Fibroblast of the conjunctiva (primary cell): Measurements from ENCODE around the gene DPYSL4.

ENCODE experiments used
- DNase-seq: peaks from one replicate; pipeline ENCODE4 v3.0.0-alpha.2; 2010; ENCODE audit warnings: low read depth

DPYSL4 gene

GRCh38 chr10:132186488-132187429 lies at the start of gene DPYSL4:
Gene DPYSL4, plus strand, starts transcription at chr10:132186948. Its CDS starts 116 bp downstream, at chr10:132187064.
- DNase-seq: no peak

- DNase-seq: no peak
Measured at GRCh38 chr10:132137111-132138072, 49.4 kb upstream of the DPYSL4 start.

GRCh38 chr10:132138133-132138532 lies 48.6 kb upstream of the DPYSL4 start:
- DNase-seq: no peak

DNA sequence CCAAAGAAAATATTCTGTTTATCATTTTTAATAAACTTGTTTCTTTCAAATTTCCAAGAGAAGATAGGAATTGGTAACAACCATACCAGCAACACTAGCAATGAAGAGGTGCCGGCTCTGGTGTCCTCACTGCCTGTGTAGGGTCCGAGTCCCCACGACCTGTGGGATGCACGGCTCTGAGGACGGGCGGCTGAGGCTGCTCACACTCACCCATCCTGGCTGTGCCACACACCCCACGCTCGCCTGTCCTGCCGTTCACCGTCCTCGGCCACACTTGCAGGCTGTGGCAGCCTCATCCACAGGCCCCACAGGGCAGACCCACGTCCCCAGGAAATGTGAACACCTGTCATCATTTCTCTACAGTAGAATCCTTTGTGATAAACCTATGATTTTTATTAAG lies 48.2 kb upstream of the DPYSL4 start:
- DNase-seq: no peak

DNA sequence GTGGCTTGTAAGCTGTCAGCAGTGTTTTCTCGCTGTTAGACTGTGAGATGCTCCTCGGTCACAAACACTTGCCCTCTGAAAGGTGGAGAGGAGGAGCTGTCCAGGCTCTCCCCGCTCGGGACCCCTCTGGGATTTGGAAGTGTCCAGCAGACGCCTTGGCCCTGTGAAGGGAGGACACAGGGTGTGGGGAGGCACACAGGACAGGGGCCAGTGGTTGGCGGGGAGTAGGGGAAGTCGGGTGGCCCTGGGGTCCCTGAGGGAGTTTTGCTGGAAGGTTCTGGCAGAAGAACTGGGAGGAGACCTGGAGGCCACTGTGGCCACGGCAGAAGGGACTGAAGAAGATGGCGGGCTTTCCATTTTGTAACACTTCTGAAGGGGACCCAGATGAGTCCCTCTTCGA lies 47.2 kb upstream of the DPYSL4 start:
- no peak for DNase-seq

DNA sequence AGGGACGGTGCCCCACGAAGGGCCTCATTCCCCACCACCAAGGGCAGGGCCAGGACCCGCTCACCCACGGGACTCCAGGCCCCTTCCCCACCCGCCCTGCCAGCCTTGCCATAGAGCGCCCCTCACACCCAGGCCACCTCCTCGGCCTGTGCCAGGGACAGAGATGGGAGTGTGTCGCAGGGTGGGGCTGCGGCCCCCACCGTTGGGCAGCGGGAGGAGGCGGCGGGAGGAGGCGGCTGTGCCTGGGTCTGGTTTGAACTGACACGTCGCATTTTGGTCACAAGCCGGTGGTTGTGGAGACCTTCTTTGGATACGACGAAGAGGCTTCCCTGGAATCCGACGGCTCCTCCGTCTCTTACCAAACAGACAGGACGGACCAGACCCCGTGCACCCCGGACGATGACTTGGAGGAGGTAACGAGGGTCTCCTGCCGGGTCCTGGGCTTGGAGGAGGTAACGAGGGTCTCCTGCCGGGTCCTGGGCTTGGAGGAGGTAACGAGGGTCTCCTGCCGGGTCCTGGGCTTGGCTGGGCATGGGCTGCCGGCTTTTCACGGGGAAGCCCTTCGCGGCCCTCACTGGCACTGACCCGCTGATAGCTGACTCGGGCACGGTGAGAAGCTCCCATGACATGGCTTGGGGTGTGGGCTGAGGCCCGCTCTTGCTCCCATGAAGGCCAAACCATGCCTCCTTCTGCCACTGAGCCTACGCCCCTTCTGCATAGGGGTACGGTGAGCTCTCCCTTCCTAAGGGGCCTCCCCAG lies 46.4 kb upstream of the DPYSL4 start:
- DNase-seq: no peak

- no peak for DNase-seq
Measured at GRCh38 chr10:132141076-132141475, 45.7 kb upstream of the DPYSL4 start.

GRCh38 chr10:132141526-132142395 lies 45.0 kb upstream of the DPYSL4 start:
- no peak for DNase-seq

DNA sequence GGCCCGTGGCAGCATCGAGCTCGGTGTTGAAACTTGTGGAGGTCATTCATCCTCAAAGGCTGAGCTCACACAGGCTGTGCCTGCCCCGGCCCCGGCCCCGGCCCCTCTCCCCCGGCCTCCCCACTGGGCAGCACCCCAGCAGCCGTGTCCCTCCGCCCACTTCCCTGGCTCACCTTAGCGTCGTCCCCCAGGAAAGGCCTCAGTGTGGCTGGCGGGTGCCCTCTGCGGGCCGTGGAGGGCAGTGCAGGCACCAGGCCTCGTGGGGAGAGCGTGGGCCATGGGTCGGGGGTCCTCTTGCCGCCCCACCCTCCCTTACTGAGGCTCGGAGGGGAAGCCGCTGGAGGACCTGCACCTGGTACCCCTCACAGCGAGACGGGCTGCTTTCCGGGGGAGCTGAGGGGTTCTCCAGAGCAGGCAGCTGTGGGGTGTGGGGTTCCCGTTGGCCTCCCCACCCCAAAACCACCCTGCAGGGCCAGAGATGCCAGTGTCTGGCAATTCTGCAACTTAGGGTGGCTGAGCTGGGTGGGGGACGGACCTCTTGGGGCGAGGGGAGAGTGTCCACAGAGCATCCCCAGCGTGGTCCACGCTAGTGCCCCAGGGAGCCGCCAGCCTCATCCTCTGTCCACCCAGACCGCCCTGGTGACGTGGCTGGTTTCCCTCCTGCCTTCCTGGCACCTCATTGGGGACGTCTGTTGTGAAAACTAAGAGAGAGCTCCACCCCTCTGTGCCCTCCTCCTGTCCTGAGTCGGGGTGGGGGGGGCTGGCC lies 44.2 kb upstream of the DPYSL4 start:
- DNase-seq: no peak

DNA sequence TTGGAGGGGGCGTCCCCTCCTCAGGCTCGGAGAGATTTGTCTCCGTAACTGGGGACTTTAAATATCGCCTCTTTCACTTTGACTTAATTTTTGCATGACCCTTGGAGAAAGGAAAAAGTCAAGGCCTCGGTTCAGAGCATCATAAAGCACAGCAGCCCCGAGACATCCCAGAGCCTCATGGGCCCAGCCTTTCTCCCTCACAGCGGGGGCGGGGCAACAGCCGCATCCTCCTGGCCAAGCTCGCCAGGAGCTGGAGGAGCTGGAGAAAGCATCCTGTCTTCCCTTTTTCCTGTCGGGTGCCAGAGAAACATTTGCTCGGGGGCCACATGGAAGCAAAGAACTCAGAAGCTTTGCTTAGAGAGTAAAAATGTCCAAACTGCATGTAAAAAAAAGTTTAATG lies 43.6 kb upstream of the DPYSL4 start:
- DNase-seq: no peak

GRCh38 chr10:132144086-132144485 lies 42.7 kb upstream of the DPYSL4 start:
- no peak for DNase-seq

- DNase-seq: no peak
Measured at GRCh38 chr10:132145002-132145401, 41.7 kb upstream of the DPYSL4 start.

GRCh38 chr10:132145521-132146185 lies 41.1 kb upstream of the DPYSL4 start:
- no peak for DNase-seq

- no peak for DNase-seq
Measured at GRCh38 chr10:132146271-132146671, 40.5 kb upstream of the DPYSL4 start.

DNA sequence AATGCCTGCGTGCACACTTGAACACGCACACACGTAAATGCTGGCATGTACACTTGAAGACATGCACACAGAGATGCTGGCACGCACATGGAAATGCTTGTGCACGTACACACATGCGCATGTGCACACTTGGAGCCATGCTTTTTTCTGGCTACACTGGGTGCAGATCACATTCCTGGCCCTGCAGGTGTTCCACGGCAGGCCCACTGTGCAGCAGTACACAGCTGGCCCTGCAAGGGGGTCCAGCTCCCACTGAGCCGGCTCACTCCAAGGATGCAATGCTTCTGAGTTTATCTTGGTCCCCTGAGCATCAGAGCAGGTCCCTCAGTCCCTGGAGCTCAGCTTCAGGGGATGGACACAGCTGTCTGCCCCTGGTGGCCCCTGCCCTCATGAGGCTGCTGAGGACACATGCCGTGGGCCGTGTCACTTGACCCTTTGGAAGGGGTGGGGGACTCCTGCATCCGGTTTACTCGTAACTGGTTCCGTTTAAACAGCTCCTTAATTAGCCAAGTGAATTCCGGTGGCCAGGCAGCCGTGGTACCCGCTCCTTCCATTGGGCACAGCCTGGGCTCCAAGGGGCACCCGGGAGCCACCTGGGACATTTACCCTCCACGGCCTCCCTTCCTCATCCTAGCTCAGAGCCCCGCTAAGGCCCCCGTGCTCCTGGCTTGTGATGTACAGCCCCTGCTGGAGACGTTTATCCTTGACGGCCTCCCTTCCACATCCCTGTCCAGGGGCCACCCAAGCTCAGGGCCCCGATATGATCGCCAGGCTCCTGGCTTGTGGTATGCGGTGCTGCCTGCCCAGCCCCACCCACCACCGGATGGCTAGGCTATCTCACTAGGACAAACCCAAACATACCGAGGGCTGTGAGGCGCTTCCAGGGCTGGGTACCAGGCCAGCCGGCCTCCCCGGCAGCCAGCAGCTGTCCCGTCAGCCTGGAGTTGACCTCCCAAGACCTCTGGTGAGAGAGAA lies 39.5 kb upstream of the DPYSL4 start:
- no peak for DNase-seq

DNA sequence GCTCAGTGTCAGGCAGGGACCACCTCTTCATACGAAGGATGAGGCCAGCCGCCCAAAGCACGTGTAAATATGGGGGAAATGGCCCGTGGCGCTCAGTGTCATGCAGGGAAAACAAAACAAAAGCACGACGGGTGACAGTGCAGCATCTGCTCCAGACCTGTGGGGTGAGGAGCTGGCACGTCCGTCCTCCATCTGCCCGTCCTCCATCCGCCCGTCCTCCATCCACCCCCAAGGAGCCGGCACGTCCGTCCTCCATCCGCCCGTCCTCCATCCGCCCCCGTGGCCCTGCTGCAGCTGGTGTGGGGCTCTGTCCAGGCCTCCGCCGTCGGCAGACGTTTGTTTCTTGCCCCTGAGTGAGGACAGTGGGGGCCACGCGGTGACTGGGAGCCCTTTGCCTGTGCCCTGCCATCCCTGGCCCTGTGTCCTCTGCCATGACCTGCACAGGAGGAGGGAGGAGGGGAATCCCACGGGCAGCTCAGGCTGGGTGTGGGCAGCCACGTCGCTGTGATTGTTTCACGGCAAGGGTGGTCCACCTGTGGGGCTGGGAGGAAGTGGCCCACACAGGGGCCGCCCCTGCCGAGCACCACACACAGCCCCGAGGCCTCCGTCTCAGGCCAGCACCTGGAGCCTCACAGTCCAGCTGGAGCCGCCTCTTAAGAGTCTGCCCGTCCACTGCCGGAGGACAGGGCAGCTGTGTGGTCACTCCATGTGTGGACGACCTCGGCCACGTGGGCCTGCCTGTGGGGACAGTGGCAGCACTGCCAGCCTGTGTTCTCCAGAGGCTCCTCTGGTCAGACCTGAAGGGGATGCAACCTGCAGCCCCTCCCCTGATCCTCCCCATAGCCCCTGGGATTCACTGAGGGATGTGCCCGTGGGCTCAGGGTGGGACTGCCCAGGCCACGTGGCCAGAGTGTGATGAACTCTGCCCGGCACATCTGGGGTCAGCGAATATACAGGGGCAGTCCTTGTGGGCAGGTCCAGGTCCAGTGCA lies 38.2 kb upstream of the DPYSL4 start:
- DNase-seq: no peak

GRCh38 chr10:132149271-132149670 lies 37.5 kb upstream of the DPYSL4 start:
- no peak for DNase-seq
